MM.1S (cell line): ENCODE results near the gene ERCC5.

ENCODE experiments used
- CTCF ChIP-seq: fragments of 300-600 bp; sonication (generic); IDR thresholded peaks from 2 replicates; pipeline ENCODE4 v1.5.1; 2016; ENCODE audit warnings: antibody characterized with exemption, low read length, mixed read lengths
- EZH2 ChIP-seq: fragments of 300-600 bp; sonication (generic); optimal IDR thresholded peaks from 2 replicates; pipeline ENCODE3; 2017; ENCODE audit warnings: low read depth, mild to moderate bottlenecking, antibody characterized with exemption, low read length, mixed read lengths
- EZH2phosphoT487 ChIP-seq: fragments of 300-600 bp; sonication (generic); IDR thresholded peaks from 2 replicates; pipeline ENCODE4 v1.6.1; 2018; ENCODE audit warnings: antibody characterized with exemption, low read length

GRCh38 chr13:102892503-102892902 lies 46.7 kb downstream of the ERCC5 start:
- TF ChIP-seq CTCF (no peak), EZH2phosphoT487 (no peak), EZH2 (no peak)
